Endodermal cell (in vitro differentiated cells): ENCODE results near the gene SLIT3. TPM values are rescaled to one million over a fixed set of nuclear protein-coding genes. Genes with fewer than 3 reads are reported as not detected.

Experiments used
- DNase-seq: peaks from one replicate; pipeline ENCODE4 v3.0.0-alpha.2; 2017
- H3K27ac ChIP-seq: 2 replicates; pipeline ENCODE4 v1.5.1; 2013; ENCODE audit warnings: mild to moderate bottlenecking, low read depth, low read length, moderate library complexity
- H3K27me3 ChIP-seq: 2 replicates; pipeline ENCODE4 v1.6.1; 2013; ENCODE audit warnings: mild to moderate bottlenecking, low read length, moderate library complexity; ENCODE audit not compliant: insufficient read depth, control insufficient read depth, poor library complexity, severe bottlenecking
- H3K36me3 ChIP-seq: 2 replicates; pipeline ENCODE4 v1.7.0; 2013; ENCODE audit warnings: mild to moderate bottlenecking, low read length, moderate library complexity; ENCODE audit not compliant: control insufficient read depth, insufficient read depth
- H3K4me1 ChIP-seq: one replicate; pipeline ENCODE4 v1.7.0; 2013; ENCODE audit warnings: low read length; ENCODE audit not compliant: control insufficient read depth, insufficient read depth
- H3K4me3 ChIP-seq: 2 replicates; pipeline ENCODE4 v1.5.1; 2013; ENCODE audit warnings: mild to moderate bottlenecking, low read length, moderate library complexity
- H3K9ac ChIP-seq: 2 replicates; pipeline ENCODE4 v1.6.1; 2013; ENCODE audit warnings: mild to moderate bottlenecking, low read length, moderate library complexity; ENCODE audit not compliant: poor library complexity, severe bottlenecking; ENCODE audit errors: extremely low read depth
- H3K9me3 ChIP-seq: 2 replicates; pipeline ENCODE4 v1.6.1; 2013; ENCODE audit warnings: mild to moderate bottlenecking, low read length, moderate library complexity; ENCODE audit not compliant: control insufficient read depth
- H3K27ac Mint-ChIP-seq: 2 replicates; pipeline ENCODE4 v1.8.0; 2020; ENCODE audit warnings: mixed read lengths
- H3K27me3 Mint-ChIP-seq: 2 replicates; pipeline ENCODE4 v1.8.0; 2021; ENCODE audit warnings: mild to moderate bottlenecking, mixed read lengths; ENCODE audit not compliant: insufficient read depth
- H3K36me3 Mint-ChIP-seq: 2 replicates; pipeline ENCODE4 v1.8.0; 2020; ENCODE audit warnings: low read depth, mixed read lengths
- H3K4me1 Mint-ChIP-seq: 2 replicates; pipeline ENCODE4 v1.8.0; 2020; ENCODE audit warnings: mixed read lengths
- H3K4me3 Mint-ChIP-seq: 2 replicates; pipeline ENCODE4 v1.8.0; 2020; ENCODE audit warnings: mild to moderate bottlenecking, moderate library complexity, mixed read lengths
- H3K9me3 Mint-ChIP-seq: 2 replicates; pipeline ENCODE4 v1.8.0; 2020; ENCODE audit warnings: mild to moderate bottlenecking, mixed read lengths
- CTCF ChIP-seq: fragments of 200-600 bp; sonication (generic); conservative IDR thresholded peaks from 2 replicates; pipeline ENCODE4 v1.5.0; 2021; ENCODE audit warnings: antibody characterized with exemption, mild to moderate bottlenecking
- WGBS, 2 experiments: methylation state at CpG; one replicate each; pipeline versions ENCODE4 v1.1.5 to v1.1.7; 2013; ENCODE audit warnings: missing lambda C conversion rate in 2 of 2, mixed read lengths in 1 of 2; ENCODE audit not compliant: insufficient coverage in 1 of 2, insufficient read length in 1 of 2; 5-methylcytosine and 5-hydroxymethylcytosine counted together
- total RNA-seq, 2 donors: library from RNA; stranded (reverse); fragmentation: NEBNext Ultra II Directional in 1 of 2; extraction: Animal tissue kit (Norgen Biotek cat#: 25700) in 1 of 2; gene quantifications; 2 replicates in 1 of 2; 3 replicates in 1 of 2; pipeline ENCODE4 v1.2.1, GENCODE V29; 2021

SLIT3 gene
- total RNA-seq, 2 donors from 2014 or later = 2.5 to 3.4 TPM

- Histone ChIP-seq H3K27me3 (no peaks in the 10 kb centered on the region), H3K4me3 (no peak overlapping the region), H3K9me3 (no peaks in the 10 kb centered on the region), H3K27ac (no peak overlapping the region), H3K9ac (no peak overlapping the region), H3K36me3 (no peaks in the 10 kb centered on the region), H3K4me1 (no peaks in the 10 kb centered on the region)
- Mint-ChIP-seq H3K27ac (no peak overlapping the region), H3K4me3 (no peak overlapping the region), H3K36me3 (no peaks in the 10 kb centered on the region), H3K9me3 (no peaks in the 10 kb centered on the region), H3K4me1 (peaks cover 5% of the 10 kb centered on the region), H3K27me3 (no peaks in the 10 kb centered on the region)
- WGBS, 2 experiments = 94 to 96% methylated on average over 5 to 6 of the region's 6 CpGs
- no peak for TF ChIP-seq CTCF
- no peak for DNase-seq
These were observed 161.4 kb downstream of the SLIT3 start for GRCh38 chr5:169139480-169140050.

- Mint-ChIP-seq H3K36me3 (no peaks in the 10 kb centered on the region), H3K4me1 (peaks cover 21% of the 10 kb centered on the region), H3K27ac (no peak overlapping the region), H3K9me3 (no peaks in the 10 kb centered on the region), H3K4me3 (no peak overlapping the region), H3K27me3 (peaks cover 6% of the 10 kb centered on the region)
- Histone ChIP-seq H3K27me3 (peaks cover 12% of the 10 kb centered on the region), H3K4me3 (no peak overlapping the region), H3K36me3 (no peaks in the 10 kb centered on the region), H3K27ac (no peak overlapping the region), H3K9me3 (no peaks in the 10 kb centered on the region), H3K9ac (no peak overlapping the region), H3K4me1 (peaks cover 13% of the 10 kb centered on the region)
- no peak for DNase-seq
- 79 to 85% methylated on average over 1 to 3 of the region's 3 CpGs for WGBS, 2 experiments
- TF ChIP-seq CTCF = no peak
These were observed 167.4 kb downstream of the SLIT3 start for GRCh38 chr5:169133531-169133930.

GRCh38 chr5:169132302-169132660 is 168.7 kb downstream of the SLIT3 start:
- Mint-ChIP-seq H3K4me3 (no peak overlapping the region), H3K36me3 (no peaks in the 10 kb centered on the region), H3K27me3 (peaks cover 6% of the 10 kb centered on the region), H3K9me3 (no peaks in the 10 kb centered on the region), H3K4me1 (peaks cover 19% of the 10 kb centered on the region), H3K27ac (no peak overlapping the region)
- no peak for TF ChIP-seq CTCF
- no peaks in the 10 kb centered on the region for H3K9me3 ChIP-seq
- H3K4me1 ChIP-seq = peaks cover 13% of the 10 kb centered on the region
- H3K36me3 ChIP-seq = no peaks in the 10 kb centered on the region
- H3K9ac ChIP-seq = no peak overlapping the region
- H3K27me3 ChIP-seq = peaks cover 12% of the 10 kb centered on the region
- no peak overlapping the region for H3K4me3 ChIP-seq
- WGBS, 2 experiments = 86 to 89% methylated on average over 1 of the region's 1 CpG
- H3K27ac ChIP-seq = no peak overlapping the region
- DNase-seq = no peak
